Gastrocnemius medialis (tissue), 4 donors: Measurements from ENCODE around the gene KCNQ2.

Source experiments
- POLR2A ChIP-seq, 2 donors: fragments of 450-650 bp; IDR thresholded peaks; one replicate each; pipeline ENCODE4 v1.6.1; 2017; ENCODE audit warnings: antibody characterized with exemption in 2 of 2, mild to moderate bottlenecking in 2 of 2, moderate library complexity in 2 of 2
- TF ChIP-seq, protein P1 (sequence below), 5 experiments: fragments of 450-650 bp in 3 of 5; fragments of 200-600 bp in 2 of 5; sonication (generic) in 2 of 5; IDR thresholded peaks in 4 of 5; conservative IDR thresholded peaks in 1 of 5; 1 replicate in 4 of 5; 2 replicates in 1 of 5; pipeline ENCODE4 v1.5.1; 2016 to 2019; ENCODE audit warnings: antibody characterized with exemption in 5 of 5, mild to moderate bottlenecking in 3 of 5, moderate library complexity in 3 of 5

DNA sequence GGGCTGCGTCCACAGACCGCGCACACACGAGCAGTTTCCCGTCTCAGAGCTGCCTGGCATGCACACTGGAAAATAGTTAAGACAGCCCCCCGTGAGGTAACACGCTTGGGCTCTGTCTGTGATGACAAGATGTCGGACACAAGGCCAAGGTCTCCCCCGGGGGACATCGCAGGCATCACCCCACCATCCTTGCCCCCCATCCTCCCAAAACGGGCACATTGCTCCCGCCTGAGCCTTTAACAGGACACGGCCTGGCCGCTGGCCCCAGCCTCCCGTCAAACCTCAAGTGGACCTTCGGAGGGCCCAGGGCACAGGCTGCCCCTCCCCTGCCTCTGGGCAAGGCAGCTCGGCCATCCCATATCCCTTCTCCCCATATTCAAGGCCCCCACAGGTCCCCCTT, 5.6 kb downstream of the KCNQ2 start:
- TF ChIP-seq, protein P1, sequence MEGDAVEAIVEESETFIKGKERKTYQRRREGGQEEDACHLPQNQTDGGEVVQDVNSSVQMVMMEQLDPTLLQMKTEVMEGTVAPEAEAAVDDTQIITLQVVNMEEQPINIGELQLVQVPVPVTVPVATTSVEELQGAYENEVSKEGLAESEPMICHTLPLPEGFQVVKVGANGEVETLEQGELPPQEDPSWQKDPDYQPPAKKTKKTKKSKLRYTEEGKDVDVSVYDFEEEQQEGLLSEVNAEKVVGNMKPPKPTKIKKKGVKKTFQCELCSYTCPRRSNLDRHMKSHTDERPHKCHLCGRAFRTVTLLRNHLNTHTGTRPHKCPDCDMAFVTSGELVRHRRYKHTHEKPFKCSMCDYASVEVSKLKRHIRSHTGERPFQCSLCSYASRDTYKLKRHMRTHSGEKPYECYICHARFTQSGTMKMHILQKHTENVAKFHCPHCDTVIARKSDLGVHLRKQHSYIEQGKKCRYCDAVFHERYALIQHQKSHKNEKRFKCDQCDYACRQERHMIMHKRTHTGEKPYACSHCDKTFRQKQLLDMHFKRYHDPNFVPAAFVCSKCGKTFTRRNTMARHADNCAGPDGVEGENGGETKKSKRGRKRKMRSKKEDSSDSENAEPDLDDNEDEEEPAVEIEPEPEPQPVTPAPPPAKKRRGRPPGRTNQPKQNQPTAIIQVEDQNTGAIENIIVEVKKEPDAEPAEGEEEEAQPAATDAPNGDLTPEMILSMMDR (IDR thresholded peaks at IDR 0.05 in 4 of 5, conservative IDR thresholded peaks at IDR 0.05 in 1 of 5) = no peak
- no peak for TF ChIP-seq POLR2A (IDR thresholded peaks at IDR 0.05)
